Mesothelial cell of epicardium (in vitro differentiated cells): ENCODE measurements around the gene GNAO1. TPM values are rescaled to one million over a fixed set of nuclear protein-coding genes. Genes with fewer than 3 reads are reported as not detected.

Source experiments
- DNase-seq, 2 experiments: peaks; one replicate each; pipeline ENCODE4 v3.0.0; 2021; ENCODE audit warnings: low spot score in 2 of 2; ENCODE audit not compliant: unreplicated experiment in 2 of 2
- H3K27ac Mint-ChIP-seq: 2 replicates; pipeline ENCODE4 v1.8.0; 2021; ENCODE audit warnings: mixed read lengths
- H3K27me3 Mint-ChIP-seq: 2 replicates; pipeline ENCODE4 v1.8.0; 2021; ENCODE audit warnings: low read depth, mixed read lengths
- H3K36me3 Mint-ChIP-seq: 2 replicates; pipeline ENCODE4 v1.8.0; 2021; ENCODE audit warnings: mixed read lengths
- H3K4me1 Mint-ChIP-seq: 2 replicates; pipeline ENCODE4 v1.8.0; 2021; ENCODE audit warnings: mixed read lengths
- H3K4me3 Mint-ChIP-seq: 2 replicates; pipeline ENCODE4 v1.8.0; 2021; ENCODE audit warnings: mild to moderate bottlenecking, moderate library complexity, mixed read lengths
- H3K9me3 Mint-ChIP-seq: 2 replicates; pipeline ENCODE4 v1.8.0; 2021; ENCODE audit warnings: mixed read lengths
- total RNA-seq: library from RNA; stranded (reverse); gene quantifications from 3 replicates; pipeline ENCODE4 v1.2.1, GENCODE V29; 2021
- TF ChIP-seq, protein P1 (sequence below): fragments of 200-600 bp; sonication (generic); IDR thresholded peaks from one replicate; pipeline ENCODE4 v1.5.0; 2021; ENCODE audit warnings: antibody characterized with exemption; ENCODE audit not compliant: unreplicated experiment

The GNAO1 gene
- total RNA-seq, 1 donor from 2014 or later, result 3.3 TPM

DNA sequence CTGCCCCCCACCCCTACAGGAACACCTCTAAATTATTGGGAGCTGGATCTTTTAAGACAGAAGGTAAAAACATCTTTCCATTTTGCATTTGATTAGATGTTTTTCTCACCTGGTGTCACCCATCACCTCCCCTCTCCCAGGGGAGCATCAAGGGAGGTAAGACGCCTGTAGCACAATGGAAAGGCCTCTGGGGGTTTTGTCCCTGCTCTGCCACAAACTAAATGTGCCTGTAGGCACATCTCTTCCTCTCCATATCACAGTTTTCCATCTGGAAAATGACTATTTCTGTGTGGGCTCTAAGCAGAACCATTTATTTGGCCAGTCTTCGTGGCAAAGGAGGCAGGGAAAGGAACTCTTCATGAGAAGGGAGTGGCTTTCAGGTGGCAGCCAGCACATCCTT, 76.6 kb downstream of the GNAO1 start:
- no peaks in the 10 kb centered on the region for H3K27me3 Mint-ChIP-seq
- H3K27ac Mint-ChIP-seq, result no peak overlapping the region
- H3K36me3 Mint-ChIP-seq, result no peaks in the 10 kb centered on the region
- no peaks in the 10 kb centered on the region for H3K9me3 Mint-ChIP-seq
- peaks cover 10% of the 10 kb centered on the region for H3K4me1 Mint-ChIP-seq
- no peak for DNase-seq
- TF ChIP-seq, protein P1, sequence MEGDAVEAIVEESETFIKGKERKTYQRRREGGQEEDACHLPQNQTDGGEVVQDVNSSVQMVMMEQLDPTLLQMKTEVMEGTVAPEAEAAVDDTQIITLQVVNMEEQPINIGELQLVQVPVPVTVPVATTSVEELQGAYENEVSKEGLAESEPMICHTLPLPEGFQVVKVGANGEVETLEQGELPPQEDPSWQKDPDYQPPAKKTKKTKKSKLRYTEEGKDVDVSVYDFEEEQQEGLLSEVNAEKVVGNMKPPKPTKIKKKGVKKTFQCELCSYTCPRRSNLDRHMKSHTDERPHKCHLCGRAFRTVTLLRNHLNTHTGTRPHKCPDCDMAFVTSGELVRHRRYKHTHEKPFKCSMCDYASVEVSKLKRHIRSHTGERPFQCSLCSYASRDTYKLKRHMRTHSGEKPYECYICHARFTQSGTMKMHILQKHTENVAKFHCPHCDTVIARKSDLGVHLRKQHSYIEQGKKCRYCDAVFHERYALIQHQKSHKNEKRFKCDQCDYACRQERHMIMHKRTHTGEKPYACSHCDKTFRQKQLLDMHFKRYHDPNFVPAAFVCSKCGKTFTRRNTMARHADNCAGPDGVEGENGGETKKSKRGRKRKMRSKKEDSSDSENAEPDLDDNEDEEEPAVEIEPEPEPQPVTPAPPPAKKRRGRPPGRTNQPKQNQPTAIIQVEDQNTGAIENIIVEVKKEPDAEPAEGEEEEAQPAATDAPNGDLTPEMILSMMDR, result no peak
- H3K4me3 Mint-ChIP-seq, result no peak overlapping the region

DNA sequence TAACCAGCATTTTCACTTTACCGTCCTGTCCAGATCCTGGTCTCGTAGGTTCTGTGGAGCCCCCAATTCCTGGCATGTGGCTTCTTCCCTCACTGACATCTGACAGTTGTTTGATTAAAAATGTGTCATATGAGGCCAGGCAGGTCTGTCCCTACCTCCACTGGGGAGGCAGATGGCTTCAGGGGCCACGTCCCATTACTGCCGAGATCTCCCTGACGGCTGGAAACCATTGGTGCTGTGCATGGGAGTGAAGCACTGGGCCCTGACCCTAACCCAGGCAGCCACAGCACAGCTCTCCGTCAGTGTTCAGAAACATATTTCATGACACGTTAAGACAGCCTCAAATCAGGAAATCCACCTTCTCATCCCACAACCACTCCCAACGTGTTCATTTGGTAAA, 77.5 kb downstream of the GNAO1 start:
- H3K27me3 Mint-ChIP-seq, result no peaks in the 10 kb centered on the region
- TF ChIP-seq, protein P1, result no peak
- H3K36me3 Mint-ChIP-seq, result no peaks in the 10 kb centered on the region
- no peak for DNase-seq
- H3K4me3 Mint-ChIP-seq, result no peak overlapping the region
- peaks cover 9% of the 10 kb centered on the region for H3K4me1 Mint-ChIP-seq
- no peak overlapping the region for H3K27ac Mint-ChIP-seq
- peaks cover 6% of the 10 kb centered on the region for H3K9me3 Mint-ChIP-seq

DNA sequence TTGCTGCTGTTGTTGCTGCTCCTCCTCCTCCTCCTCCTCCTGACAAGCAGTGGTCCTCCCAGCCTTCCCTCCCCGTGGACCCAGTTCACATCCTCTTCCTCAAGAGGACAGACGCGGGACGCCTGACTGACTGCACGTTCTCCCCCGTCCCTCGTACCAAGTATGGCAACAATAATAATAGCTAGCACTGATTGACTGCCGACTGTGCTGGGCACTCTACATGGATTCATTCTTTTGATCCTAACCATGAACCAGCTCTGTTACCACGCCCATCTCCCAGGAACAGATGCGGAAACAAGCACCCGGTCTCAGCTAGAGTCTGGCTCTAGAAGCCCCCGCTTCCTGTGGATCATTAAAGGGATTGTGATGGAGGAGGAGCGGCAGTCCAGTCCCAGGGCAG, 78.0 kb downstream of the GNAO1 start:
- Mint-ChIP-seq H3K9me3 (peaks cover 11% of the 10 kb centered on the region), H3K27me3 (no peaks in the 10 kb centered on the region), H3K36me3 (no peaks in the 10 kb centered on the region), H3K4me1 (peaks cover 7% of the 10 kb centered on the region), H3K27ac (peak overlapping the region; percentile 47), H3K4me3 (no peak overlapping the region)
- TF ChIP-seq, protein P1, result no peak
- DNase-seq, result no peak

DNA sequence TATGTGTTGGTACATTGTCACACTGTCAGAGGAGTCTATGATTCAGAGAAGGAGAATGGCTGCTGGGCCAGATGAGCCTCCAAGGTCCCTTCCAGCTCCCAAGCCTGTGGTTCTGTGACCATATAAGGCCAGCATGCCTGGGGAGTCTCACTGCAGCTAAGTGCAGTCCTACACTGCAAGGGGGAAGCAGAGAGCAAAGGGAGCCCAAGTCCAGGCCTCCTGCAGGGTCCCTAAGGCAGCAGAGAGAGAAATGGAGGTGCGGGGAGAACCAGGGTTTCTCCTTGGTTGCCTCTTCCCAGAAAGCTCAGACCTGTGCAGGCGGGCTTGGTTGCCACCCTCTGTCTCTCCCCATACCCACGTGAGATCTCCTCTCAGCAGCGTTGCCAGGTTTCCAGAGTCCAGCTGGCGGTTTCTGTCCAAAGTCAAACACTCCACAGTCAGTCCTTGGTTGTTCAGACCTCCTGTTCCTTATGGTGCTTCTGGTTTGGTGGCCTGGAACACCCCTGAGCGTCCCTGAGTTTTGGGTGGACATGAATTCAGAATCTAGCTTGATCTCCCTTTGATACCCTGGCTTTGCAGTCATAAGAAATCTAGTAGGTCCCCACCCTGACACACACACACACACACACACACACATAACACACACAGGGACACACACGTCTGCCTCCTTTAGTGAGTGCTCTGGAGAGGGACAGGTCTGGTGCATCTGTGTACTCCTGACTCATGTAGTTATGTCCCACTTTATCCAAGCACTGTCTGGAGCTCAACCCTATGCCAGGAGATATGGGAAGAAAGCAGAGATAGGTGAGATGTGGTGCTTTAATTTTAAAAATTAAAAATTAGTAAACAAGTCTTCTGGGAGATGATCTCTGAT, 78.8 kb downstream of the GNAO1 start:
- peaks cover 7% of the 10 kb centered on the region for H3K4me1 Mint-ChIP-seq
- H3K36me3 Mint-ChIP-seq, result no peaks in the 10 kb centered on the region
- no peaks in the 10 kb centered on the region for H3K27me3 Mint-ChIP-seq
- DNase-seq, result no peak
- TF ChIP-seq, protein P1, result no peak
- H3K27ac Mint-ChIP-seq, result peak overlapping the region; percentile 47
- peaks cover 19% of the 10 kb centered on the region for H3K9me3 Mint-ChIP-seq
- no peak overlapping the region for H3K4me3 Mint-ChIP-seq

DNA sequence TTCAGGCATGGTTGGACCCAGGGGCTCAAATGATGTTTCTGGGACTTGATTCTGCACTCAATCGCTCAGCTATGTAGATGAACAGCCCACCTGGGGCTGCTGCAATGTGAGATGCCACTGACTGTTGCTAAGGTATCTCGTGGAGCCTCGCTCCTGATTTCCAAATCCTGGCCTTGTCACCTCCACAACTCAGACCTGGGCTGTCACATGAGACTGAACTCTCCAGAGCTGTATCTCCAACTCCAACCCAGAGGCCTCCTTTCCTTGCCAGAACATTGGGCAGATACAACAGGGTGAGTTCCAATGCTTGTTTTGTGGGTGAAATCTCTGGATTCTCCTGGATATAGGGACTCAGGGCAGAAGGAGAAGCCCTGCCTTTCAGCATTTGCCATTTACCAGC, 79.5 kb downstream of the GNAO1 start:
- peaks cover 7% of the 10 kb centered on the region for H3K4me1 Mint-ChIP-seq
- H3K27ac Mint-ChIP-seq, result no peak overlapping the region
- peaks cover 19% of the 10 kb centered on the region for H3K9me3 Mint-ChIP-seq
- H3K27me3 Mint-ChIP-seq, result no peaks in the 10 kb centered on the region
- no peaks in the 10 kb centered on the region for H3K36me3 Mint-ChIP-seq
- no peak overlapping the region for H3K4me3 Mint-ChIP-seq
- DNase-seq, result no peak
- TF ChIP-seq, protein P1, result no peak
